ENCODE measurements around the gene MYO18A.
"Not testable (repeated sequence)": the region's sequence is repeated elsewhere in the genome, so short reads cannot be mapped to it uniquely, and the experiment has no call there.

MYO18A gene

GRCh38 chr17:29165261-29165660 lies 14.9 kb downstream of the MYO18A start:
- DNase-seq: no peak

GRCh38 chr17:29163563-29163962 lies 16.6 kb downstream of the MYO18A start:
- no peak for DNase-seq

GRCh38 chr17:29162909-29163341 lies 17.3 kb downstream of the MYO18A start:
- DNase-seq: no peak

DNA sequence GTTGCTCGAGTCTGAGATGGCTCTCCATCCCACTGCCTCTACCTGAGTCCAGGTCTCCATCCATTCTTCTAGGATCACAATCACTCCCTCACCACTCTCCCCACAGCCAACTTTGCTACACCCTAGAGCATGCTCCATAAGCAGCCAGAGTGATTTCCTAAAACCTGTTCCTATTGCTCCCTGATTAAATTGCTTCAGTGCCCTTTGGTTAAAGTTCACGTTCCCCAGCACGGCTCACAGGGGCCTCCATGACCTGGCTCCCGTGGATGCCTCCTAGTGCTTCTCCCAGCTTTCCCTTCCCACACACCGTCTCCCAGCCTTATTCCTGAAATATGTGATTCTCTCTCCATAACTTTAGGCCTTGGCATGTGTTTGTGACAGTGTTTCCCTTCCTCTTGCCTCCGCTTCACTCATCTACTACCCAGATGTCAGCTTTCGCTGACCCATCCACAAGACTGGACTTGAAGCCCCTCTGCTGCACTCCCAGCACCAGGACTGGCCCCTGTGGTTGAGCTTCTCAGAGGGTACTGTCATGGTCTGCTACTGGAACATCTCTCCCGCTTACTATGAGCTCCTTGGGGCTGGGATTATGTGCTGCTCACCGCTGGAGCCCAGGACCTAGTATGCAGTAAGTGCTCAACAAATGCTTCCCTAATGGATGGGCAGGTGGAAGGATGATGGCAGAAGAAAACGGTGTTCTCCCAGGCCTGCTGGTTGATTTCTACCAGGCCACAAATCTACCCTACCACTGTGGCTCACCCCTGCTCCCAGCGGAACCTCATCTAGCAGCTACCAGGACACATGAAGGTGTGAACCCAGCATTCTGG lies 17.9 kb downstream of the MYO18A start:
- no peak for DNase-seq

GRCh38 chr17:29160253-29160652 lies 19.9 kb downstream of the MYO18A start:
- no peak for DNase-seq

DNA sequence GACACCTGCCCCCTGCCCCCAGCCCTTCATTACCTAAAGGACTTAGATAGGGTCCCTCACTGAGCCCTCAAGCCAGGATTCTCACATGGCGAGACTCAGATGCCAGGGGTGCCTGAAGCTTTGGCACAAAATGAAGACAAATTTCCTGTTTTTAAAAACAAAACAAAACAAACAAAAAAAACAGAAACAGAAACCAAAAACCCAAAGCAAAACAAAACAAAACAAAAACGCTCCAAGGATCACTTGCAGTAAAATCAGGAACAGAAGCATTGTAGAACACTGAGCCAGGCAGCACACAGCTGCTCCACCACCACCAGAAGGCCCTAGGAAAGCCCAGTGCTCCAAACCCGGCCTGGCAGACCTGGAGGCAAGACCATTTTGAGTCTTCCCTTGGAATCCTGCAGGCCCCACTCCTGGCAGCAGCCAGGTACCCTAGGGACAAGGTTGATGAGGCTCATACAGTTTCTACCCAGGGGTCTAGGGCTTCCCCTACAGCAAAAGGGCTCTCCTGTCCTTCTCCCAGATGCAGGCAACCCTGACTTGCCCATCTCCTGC lies 20.8 kb downstream of the MYO18A start:
- no peak for DNase-seq

DNA sequence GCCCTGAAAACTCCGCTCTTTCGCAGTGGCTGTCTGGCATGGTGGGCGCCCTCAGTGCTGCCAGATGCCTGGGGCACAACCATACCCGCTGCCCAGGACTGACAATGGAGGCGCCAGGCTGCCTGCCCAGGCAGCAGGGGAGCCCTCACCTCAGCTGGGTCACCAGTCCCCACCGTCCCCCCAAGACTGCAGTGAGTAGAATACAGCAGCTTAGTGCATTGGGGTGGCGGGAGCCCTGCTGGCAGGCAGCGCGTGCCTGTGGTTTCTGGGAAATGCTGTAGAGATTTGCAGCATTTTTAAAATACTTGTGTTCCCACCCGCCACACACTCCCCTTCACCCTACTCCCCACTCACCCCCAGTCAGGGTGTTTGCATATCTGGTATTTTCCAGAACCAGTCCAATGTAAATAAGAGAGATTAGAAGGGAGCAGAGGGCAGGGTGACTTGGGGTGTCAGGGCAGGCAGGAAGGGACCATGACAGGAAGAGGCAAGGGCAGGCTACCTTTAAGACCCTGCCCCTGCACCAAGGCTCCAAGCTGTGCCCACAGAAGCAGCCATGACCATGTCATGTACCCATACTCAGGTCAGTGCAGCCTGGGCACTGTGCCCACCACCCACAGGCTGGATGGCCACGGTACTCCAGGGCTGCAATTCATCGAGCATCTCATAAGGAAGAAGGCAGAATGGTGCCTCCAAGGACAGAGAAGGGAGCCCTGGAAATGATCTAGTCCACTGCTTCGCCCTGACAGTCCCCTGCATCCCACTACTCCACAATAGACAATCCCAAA lies 21.5 kb downstream of the MYO18A start:
- DNase-seq: no peak

GRCh38 chr17:29158096-29158487 lies 22.1 kb downstream of the MYO18A start:
- DNase-seq: no peak

DNA sequence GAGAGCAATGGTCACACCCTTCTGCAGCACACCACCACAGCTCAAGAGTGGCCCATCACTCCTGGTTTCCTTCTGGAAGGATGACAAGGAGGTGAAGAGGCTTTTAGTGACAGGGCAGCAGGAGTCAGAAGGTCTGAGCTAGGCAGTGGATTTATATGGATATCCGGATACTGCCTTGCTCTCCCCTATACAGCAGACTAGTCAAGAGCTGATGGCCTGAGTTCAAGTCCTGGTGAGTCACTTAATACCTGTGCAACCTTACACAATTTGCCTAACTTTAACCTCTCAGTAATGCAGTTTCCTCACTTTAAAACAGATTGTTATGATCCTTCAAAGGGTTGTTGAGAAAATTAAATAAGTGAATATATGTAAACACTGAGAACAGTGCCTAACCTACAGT lies 22.9 kb downstream of the MYO18A start:
- DNase-seq: no peak

- DNase-seq: no peak
Observed at GRCh38 chr17:29156781-29157180, 23.4 kb downstream of the MYO18A start.

- no peak for DNase-seq
Observed at GRCh38 chr17:29155966-29156338, 24.2 kb downstream of the MYO18A start.

GRCh38 chr17:29155227-29155965 lies 24.8 kb downstream of the MYO18A start:
- DNase-seq: no peak

DNA sequence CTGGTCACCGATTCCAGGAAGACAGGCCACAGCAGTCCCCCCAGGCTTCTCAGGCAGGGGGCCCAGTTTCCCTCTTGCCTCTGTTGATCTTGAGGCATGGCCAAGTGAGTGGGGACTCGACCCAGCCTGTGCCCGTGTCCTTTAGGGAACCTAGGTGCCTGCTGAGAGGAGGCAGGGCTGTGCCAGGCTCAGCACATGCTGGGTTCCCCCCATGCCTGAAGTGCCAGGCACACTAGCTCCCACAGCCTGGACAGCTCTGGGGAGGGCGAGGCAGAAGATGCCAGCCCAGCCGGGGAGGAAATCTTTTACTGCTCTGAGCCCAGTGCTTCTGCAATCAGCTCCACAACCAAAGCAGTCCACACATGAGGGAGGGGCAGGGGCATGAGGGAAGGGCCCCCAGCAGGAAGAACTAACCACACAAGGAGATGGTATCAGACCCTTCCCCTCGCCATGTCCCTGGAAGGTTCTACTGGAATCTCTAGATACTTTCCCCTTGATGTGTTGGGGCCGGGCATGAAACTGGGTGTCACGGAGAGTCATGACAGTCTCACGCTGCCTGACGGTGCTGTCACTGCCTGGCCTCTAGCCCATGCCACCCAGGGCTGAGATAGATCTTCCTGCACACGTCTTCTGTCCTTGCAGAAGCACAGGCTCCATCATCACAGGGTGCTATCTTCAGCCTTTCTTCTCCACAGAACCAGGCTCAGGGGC lies 25.5 kb downstream of the MYO18A start:
- DNase-seq: no peak

- no peak for DNase-seq
Observed at GRCh38 chr17:29151567-29151966, 28.6 kb downstream of the MYO18A start.

DNA sequence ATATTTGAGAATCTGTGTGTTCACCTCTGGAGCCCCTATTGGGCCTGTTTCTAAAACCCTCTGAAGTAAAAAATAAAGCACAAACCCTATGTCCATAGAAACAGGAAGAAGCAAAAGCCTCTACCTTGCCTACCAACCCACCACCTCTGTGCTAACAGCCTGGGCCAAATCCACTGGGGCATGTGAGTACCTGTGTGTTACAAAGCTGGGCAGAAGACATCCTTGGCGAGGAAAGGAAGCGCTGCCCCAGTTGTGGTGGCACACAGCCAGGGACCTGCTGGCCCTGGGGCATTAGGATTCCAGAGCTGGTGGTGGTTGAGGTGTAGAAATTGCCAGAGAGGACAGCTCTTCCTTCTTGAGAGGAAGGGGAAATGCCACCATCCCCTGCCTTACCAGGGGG lies 30.0 kb downstream of the MYO18A start:
- DNase-seq: no peak

GRCh38 chr17:29149431-29150064 lies 30.6 kb downstream of the MYO18A start:
- no peak for DNase-seq

DNA sequence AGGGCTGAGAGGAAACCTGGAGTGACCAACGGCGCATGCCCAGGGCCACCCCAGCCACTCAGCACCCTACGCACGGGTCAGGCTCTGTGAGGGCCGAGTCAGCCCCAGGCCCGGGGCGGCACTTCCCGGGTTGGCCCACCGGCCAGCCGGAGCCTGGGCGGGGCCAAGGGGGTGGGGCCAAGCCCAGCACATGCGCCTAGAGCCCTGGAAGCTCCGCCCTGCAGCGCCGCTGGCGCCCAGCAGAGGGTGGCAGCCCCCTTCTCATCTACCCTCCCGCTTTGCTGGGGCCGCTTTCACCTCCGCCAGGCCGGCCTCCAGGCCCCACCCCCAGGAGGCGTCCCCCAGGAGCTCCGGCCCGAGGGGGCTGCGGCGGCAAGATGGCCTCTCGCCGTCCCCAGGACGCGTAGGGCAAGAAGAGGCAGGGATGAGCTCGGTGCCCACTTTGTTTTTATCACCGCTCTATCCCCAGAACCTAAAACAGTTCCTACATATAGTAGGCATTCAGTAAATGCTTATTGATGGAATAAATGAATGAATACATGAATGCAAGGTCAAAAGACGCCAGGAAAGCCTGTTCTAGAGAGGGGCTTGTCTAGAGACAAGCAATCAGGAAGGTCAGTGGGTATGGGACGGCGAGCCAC lies 31.3 kb downstream of the MYO18A start:
- DNase-seq: peak; percentile 81

GRCh38 chr17:29148257-29148789 lies 31.9 kb downstream of the MYO18A start:
- no peak for DNase-seq

GRCh38 chr17:29147682-29148081 lies 32.5 kb downstream of the MYO18A start:
- no peak for DNase-seq

- not testable (repeated sequence) for DNase-seq
Observed at GRCh38 chr17:29147228-29147627, 33.0 kb downstream of the MYO18A start.

DNA sequence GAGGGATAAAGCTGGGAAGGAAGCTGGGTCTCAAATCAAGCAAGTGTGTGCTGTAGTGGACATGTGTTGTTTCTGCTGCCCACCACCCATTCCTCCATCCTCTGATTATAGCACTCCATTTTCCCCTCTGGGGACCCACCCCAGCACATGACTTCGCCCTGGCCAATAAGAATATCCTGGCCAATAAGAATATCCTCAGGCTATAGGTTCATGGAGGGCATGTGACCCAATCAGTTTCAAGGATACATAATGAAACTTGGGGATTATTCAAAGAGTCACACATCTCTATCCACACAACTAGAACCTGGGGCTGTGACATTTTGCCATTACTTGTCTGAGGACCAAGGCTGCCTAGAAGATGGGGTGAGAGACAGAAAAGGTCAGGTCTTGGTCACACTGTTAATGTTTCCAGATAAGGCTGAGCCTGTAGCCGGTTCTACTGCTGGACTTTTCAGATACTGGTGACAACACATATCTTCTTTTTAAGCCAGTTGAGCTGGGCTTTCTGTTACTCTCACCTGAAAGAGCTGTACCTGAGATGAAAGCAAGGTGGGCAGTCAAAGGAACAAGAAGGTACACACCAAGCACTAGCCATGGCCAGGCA lies 33.7 kb downstream of the MYO18A start:
- DNase-seq: no peak

Data from GOT3 (cell line).